Measurements from ENCODE around the gene NUF2.
A peak's percentile ranks its signal among the peaks of the same experiment; 100 is the strongest.
"Not testable (repeated sequence)": the region's sequence is repeated elsewhere in the genome, so short reads cannot be mapped to it uniquely, and the experiment has no call there.

NUF2 gene

DNA sequence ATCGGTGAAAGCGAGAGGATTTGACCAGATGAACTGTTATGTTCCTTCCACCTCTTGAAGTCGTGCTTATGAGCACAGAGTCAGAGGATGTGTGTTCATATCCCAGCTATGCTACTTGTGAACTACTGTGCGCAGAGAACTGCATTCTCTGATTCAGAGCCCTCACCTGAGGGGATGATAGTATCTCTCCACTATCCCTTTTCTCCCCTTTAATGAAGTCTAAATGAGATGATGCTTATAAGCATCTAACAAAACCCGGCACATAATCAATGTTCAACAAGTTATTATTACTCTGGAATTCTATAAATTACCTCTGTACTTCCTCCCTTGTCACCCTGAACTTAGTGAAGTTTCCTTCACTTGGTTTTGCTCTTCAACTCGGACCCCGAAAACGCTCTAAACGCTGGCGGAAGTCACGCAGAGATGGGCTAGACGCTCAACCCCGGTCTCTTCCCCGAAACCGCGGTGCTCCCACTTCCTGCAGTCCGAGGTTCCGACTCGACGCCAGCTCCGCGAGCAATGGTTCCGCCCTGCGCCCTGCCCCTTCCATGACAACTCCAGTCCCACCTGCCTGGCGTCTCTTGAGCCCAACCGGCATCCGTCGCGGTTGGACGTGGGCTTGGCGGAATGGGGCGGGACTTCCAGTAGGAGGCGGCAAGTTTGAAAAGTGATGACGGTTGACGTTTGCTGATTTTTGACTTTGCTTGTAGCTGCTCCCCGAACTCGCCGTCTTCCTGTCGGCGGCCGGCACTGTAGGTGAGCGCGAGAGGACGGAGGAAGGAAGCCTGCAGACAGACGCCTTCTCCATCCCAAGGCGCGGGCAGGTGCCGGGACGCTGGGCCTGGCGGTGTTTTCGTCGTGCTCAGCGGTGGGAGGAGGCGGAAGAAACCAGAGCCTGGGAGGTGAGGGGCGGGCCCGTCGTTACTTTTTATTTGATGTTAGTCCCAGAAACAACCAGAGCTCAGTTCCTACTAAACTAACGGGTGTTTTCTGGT lies at the start of gene NUF2:
TSS of gene NUF2 (plus strand) at position 644 of the 995 bp plus-strand sequence. CDS start 4,098 bp downstream, outside the sequence.
- DNase-seq (ENCODE audit: insufficient read length, low spot score) (peak; percentile 69), FAIRE-seq (peak; percentile 92)
- TF ChIP-seq POLR2A (IDR thresholded peaks at IDR 0.05; ENCODE audit: low read depth, low read length), result peak; percentile 60

DNA sequence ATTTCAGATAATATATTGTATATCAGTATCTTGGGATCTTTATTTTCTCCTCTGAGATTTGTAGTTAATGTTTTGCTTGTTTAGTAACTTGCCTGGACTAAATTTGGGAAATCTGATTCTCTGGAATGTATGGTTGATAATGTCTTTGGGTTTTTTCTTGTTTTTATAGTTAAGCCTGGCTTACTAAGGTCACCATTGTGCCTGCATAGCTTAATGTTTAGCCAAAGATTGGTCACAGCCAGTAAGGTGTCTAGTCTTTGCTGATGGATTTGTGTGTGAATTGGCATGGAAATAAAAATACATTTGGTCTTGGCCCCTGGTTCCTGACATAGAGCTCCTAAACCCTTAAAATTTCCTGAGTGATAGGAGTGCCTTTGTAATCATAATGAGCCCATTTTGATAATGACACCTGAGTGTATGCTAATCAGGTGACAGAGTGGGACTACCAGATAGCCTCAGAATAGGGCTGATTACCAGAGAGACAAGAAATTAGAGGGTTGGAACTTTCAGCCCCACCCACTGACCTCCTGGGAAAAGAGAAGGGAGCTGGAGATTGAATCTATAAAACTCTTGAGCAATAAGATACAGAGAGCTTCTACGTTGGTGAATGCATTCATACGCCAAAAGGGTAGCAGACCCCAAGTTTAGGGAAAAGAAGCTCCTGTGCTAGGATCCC lies 47.9 kb upstream of the NUF2 start:
- no peak for TF ChIP-seq POLR2A (IDR thresholded peaks at IDR 0.05; ENCODE audit: low read depth, low read length)
- DNase-seq (ENCODE audit: insufficient read length, low spot score) (no peak), FAIRE-seq (no peak)

DNA sequence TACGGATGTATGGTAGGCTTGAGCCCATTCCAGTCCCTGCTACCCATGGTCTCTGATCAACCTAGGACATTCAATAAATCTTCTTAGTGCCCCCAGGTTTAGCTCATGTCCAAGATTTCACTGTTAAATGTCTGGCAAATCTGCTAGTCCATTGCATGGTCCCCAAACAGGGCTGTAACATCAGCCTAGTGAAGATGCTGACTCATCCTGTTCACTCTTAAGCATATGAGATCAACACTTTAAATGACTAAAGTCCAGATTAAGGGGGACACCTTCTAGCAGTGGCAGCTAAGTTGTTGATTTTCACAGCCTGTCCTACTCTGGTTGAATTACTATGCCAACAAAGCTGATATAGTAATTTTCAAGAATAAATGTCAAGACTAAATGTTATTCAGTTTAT lies 46.5 kb upstream of the NUF2 start:
- DNase-seq (ENCODE audit: insufficient read length, low spot score) (no peak), FAIRE-seq (peak; percentile 45)
- no peak for TF ChIP-seq POLR2A (IDR thresholded peaks at IDR 0.05; ENCODE audit: low read depth, low read length)

DNA sequence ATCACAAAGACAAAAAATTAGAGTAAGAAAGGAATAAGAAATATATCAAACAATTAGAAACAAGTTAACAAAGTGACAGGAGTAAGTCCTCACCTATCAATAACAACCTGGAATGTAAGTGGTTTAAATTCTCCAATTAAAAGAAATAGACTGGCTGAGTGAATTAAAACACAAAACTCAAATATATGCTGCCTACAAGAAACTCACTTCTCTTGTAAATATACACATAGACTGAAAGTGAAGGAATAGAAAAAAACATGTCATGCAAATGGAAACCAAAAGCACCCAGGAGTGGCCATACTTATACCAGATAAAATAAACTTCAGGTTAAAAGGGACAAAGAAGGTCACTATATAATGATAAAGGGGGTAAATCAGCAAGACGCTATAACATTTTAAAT lies 43.2 kb upstream of the NUF2 start:
- no peak for FAIRE-seq
- no peak for TF ChIP-seq POLR2A (IDR thresholded peaks at IDR 0.05; ENCODE audit: low read depth, low read length)
- no peak for DNase-seq (ENCODE audit: insufficient read length, low spot score)

DNA sequence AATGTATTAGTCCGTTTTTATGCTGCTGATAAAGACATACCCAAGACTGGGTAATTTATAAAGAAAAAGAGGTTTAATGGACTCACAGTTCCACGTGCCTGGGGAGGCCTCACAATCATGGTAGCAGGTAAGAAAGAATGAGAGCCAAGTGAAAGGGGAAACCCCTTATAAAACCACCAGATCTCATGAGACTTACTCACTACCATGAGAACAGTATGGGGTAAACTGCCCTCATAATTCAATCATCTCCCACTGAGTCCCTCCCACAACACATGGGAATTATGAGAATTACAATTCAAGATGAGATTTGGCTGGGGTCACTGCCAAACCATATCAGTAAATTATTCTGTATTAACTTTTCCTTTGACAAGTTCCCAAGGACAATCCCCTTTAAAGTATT lies 36.9 kb upstream of the NUF2 start:
- DNase-seq (ENCODE audit: insufficient read length, low spot score); FAIRE-seq: not testable (repeated sequence)

DNA sequence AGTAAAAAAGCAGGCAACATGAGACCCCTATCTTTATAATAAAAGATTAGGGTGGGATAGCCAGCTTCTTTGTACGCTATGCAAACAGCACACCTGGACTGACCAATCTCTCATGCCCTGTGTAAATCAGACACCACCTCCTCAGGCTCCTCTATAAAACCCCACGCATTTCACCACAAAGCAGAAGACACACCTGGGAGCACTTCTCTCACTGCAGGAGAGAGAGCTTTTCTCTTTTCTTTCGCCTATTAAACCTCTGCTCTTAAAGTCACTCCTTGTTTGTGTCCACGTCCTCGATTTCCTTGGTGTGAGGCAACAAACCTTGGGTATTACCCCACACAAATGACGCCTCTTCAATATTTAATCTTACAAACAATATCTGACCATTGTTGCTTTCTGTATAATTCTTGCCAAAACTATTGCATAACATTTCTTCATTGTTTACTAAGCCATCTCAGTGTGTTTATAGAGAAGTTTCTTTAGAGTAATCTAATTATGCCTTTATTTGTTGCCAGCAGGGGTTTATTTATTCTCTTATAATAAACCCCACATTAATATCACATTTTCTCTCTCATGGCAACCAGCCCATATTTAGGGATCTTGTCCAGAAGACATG lies 31.6 kb upstream of the NUF2 start:
- TF ChIP-seq POLR2A (IDR thresholded peaks at IDR 0.05; ENCODE audit: low read depth, low read length), result no peak
- DNase-seq (ENCODE audit: insufficient read length, low spot score) (no peak), FAIRE-seq (no peak)

DNA sequence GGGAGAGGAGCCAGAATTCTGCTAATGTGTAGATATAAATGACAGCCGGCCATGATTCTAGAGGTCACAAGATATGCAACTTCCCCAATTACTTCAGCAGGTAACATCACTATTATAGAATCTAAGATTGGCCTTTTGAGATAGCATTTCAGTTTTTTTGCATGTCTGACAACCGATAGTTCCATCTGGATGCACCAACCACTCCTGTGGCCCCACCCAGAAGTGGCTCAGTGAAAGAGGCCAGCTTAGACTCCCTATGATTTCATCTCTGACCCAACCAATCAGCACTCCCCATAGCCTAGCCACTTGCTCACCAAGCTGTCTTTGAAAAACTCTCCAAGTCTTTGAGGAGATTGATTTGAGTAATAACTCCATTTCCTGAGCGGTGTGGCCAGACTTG lies 30.3 kb upstream of the NUF2 start:
- no peak for TF ChIP-seq POLR2A (IDR thresholded peaks at IDR 0.05; ENCODE audit: low read depth, low read length)
- DNase-seq (ENCODE audit: insufficient read length, low spot score), result no peak
- no peak for FAIRE-seq

DNA sequence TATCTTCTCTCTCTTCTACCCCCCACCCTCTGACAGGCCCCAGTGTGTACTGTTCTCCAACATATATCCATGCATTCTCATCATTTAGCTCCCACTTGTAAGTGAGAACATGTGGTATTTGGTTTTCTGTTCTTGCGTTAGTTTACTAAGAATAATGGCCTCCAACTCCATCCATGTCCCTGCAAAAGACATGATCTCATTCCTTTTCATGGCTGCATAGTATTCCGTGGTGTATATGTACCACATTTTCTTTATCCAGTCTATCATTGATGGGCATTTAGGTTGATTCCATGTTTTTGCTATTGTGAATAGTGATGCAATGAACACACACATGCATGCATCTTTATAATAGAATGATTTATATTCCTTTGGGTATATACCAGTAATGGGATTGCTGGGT lies 29.6 kb upstream of the NUF2 start:
- DNase-seq (ENCODE audit: insufficient read length, low spot score); FAIRE-seq: not testable (repeated sequence)

DNA sequence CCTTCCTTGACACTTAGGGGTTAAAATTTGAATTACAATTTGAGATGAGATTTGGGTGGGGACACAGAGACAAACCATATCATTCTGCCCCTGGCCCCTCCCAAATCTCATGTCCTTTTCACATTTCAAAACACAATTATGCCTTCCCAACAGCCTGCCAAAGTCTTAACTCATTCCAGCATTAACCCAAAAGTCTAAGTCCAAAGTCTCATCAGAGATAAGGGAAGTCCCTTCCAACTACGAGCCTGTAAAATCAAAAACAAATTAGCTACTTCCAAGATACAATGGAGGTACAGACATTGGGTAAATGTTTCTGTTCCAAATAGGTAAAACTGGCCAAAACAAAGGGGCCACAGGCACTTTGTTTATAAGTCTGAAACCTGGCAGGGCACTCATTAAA lies 28.3 kb upstream of the NUF2 start:
- not testable (repeated sequence) for DNase-seq (ENCODE audit: insufficient read length, low spot score); FAIRE-seq

DNA sequence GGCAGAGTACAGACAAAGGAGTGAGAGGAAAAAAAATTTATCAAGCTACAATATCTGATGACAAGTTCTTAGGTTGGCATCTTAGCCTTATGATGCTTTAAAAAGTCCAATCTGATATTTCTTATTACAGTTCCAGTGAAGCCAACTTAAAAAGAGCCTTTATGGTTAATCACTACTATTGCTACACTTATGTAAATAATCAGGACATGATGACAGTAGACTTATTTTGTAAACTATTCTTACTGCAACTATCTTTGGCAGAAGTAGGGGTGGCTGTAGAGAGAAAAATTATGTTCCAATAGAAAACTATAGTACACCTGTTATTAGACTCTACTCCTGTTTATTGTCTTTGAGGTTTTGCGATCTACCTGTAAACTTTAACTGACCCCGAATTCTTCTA lies 25.8 kb upstream of the NUF2 start:
- DNase-seq (ENCODE audit: insufficient read length, low spot score) (no peak), FAIRE-seq (no peak)
- TF ChIP-seq POLR2A (IDR thresholded peaks at IDR 0.05; ENCODE audit: low read depth, low read length), result no peak

DNA sequence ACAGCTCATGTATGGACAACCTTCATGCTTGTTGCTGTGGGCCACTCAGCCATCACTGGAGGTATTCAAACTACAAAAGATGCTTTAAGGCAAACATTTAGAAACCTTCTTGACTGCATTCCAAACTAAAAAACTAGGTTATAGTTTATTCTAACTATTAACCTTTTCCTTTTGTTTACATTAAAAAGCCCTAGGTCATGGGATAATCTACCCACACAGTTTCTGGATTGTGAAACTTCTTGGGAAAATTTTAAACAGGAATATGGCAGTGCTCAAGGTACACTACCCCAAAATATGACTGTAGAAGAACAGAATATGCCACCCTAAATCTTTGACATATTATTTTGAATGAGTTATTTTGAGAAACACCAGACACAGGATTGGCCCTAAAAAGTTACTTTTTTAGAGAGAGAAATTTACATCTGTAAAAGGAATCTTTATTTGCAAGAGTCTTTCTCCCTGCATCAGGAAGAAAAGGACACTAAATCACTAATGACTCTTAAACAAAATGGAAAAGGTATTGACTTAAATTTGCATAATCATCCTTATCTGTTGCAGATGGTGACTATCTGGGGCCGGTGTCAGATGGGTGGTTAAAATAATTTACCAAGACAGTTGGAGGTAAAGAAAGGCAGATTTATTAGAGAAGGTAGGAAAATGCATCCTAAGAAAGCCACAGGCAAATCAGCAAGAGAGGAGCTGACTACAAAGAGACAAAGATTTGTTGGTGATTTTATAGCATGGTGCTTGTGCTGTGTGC lies 25.1 kb upstream of the NUF2 start:
- FAIRE-seq, result no peak
- TF ChIP-seq POLR2A (IDR thresholded peaks at IDR 0.05; ENCODE audit: low read depth, low read length), result no peak
- no peak for DNase-seq (ENCODE audit: insufficient read length, low spot score)

DNA sequence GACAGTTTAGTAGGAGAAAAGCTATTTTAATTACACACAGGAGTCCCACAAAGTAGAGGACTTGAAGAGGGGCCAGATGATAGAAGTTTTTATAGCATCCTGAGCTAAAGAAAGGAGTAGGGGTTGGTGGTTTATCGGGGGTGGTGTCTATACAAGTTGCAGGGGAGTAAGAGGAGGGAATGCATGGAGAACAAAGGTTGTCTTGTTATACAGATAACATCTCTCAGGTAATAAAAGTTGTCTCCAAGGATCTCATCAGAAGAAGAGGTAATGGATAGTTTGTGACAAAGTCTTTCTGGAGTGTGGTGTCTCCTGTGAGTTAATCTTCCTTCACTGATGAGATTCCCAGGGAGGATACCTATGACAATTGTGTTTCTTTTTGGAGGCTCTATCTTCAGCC lies 23.4 kb upstream of the NUF2 start:
- TF ChIP-seq POLR2A (IDR thresholded peaks at IDR 0.05; ENCODE audit: low read depth, low read length), result no peak
- FAIRE-seq (no peak), DNase-seq (ENCODE audit: insufficient read length, low spot score) (no peak)

DNA sequence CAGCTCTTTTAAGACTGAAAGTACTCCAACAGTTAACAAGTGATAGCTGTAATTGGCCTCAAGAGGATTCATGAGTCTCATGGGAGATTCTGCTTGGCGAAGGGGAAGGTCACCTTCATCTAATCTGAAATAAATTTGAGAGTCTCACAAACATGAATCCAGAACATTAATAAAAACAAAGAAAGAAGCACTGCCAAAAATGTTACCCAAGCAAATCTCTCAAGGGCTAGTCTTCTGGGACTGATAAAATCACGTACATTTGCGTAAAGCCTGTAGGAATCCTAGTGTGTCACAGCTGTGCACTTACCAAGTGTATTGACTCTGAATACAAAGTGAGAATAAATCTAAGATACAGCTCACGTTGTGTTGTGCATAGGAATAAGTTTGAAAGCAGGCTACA lies 21.2 kb upstream of the NUF2 start:
- FAIRE-seq (no peak), DNase-seq (ENCODE audit: insufficient read length, low spot score) (no peak)
- TF ChIP-seq POLR2A (IDR thresholded peaks at IDR 0.05; ENCODE audit: low read depth, low read length), result no peak

DNA sequence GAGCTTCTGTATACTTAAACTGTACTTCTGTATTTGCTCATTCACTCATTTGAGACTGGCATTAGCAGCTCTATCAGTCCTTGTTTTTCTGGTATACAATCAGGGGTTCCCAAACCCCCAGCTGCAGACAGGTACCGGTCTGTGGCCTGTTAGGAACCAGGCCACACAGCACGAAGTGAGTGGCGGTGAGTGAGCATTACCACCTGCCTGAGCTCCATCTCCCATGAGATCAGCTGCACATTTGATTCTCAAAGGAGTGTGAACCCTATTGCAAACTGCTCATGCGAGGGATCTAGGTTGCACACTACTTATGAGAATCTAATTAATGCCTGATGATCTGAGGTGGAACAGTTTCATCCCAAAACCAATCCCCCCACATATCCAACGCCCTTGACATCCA lies 18.2 kb upstream of the NUF2 start:
- TF ChIP-seq POLR2A (IDR thresholded peaks at IDR 0.05; ENCODE audit: low read depth, low read length), result no peak
- DNase-seq (ENCODE audit: insufficient read length, low spot score) (no peak), FAIRE-seq (no peak)
